ENCODE data around the gene BIK.

The BIK gene

GRCh38 chr22:43110444-43110926, at the start of gene BIK:
Gene BIK, plus strand, starts transcription at chr22:43110750. Its CDS starts 13,273 bp downstream, at chr22:43124023.
- DNase-seq (ENCODE audit: low read depth in 2 of 3, low spot score in 1 of 3), result peak in 2 of 3 donors; percentile 17 to 22

- DNase-seq (ENCODE audit: low read depth in 2 of 3, low spot score in 1 of 3), result no peak
Measured at GRCh38 chr22:43066134-43066533, 44.4 kb upstream of the BIK start.

- DNase-seq (ENCODE audit: low read depth in 2 of 3, low spot score in 1 of 3), result no peak
Measured at GRCh38 chr22:43066844-43067385, 43.6 kb upstream of the BIK start.

GRCh38 chr22:43077121-43077877, 33.3 kb upstream of the BIK start:
- DNase-seq (ENCODE audit: low read depth in 2 of 3, low spot score in 1 of 3), result no peak

GRCh38 chr22:43078522-43078921, 32.0 kb upstream of the BIK start:
- no peak for DNase-seq (ENCODE audit: low read depth in 2 of 3, low spot score in 1 of 3)

GRCh38 chr22:43079742-43080141, 30.8 kb upstream of the BIK start:
- no peak for DNase-seq (ENCODE audit: low read depth in 2 of 3, low spot score in 1 of 3)

- no peak for DNase-seq (ENCODE audit: low read depth in 2 of 3, low spot score in 1 of 3)
Measured at GRCh38 chr22:43080616-43081015, 29.9 kb upstream of the BIK start.

- no peak for DNase-seq (ENCODE audit: low read depth in 2 of 3, low spot score in 1 of 3)
Measured at GRCh38 chr22:43081968-43082367, 28.6 kb upstream of the BIK start.

GRCh38 chr22:43085658-43086606, 24.6 kb upstream of the BIK start:
- DNase-seq (ENCODE audit: low read depth in 2 of 3, low spot score in 1 of 3), result no peak

- DNase-seq (ENCODE audit: low read depth in 2 of 3, low spot score in 1 of 3), result no peak
Measured at GRCh38 chr22:43088627-43088983, 21.9 kb upstream of the BIK start.

- DNase-seq (ENCODE audit: low read depth in 2 of 3, low spot score in 1 of 3), result peak; percentile 82 to 90 (median 85)
Measured at GRCh38 chr22:43088984-43089717, 21.4 kb upstream of the BIK start, which contains the start of gene TTLL1. Gene TTLL1, minus strand, starts transcription at chr22:43089391. Its CDS starts 13,805 bp downstream, at chr22:43075586.

GRCh38 chr22:43090130-43090789, 20.3 kb upstream of the BIK start:
- DNase-seq (ENCODE audit: low read depth in 2 of 3, low spot score in 1 of 3), result peak; percentile 30 to 48 (median 40)

- DNase-seq (ENCODE audit: low read depth in 2 of 3, low spot score in 1 of 3), result no peak
Measured at GRCh38 chr22:43092085-43092484, 18.5 kb upstream of the BIK start.

GRCh38 chr22:43094085-43094484, 16.5 kb upstream of the BIK start:
- DNase-seq (ENCODE audit: low read depth in 2 of 3, low spot score in 1 of 3), result no peak

- no peak for DNase-seq (ENCODE audit: low read depth in 2 of 3, low spot score in 1 of 3)
Measured at GRCh38 chr22:43094551-43094950, 16.0 kb upstream of the BIK start.

GRCh38 chr22:43096420-43096819, 14.1 kb upstream of the BIK start:
- no peak for DNase-seq (ENCODE audit: low read depth in 2 of 3, low spot score in 1 of 3)

GRCh38 chr22:43098356-43098755, 12.2 kb upstream of the BIK start:
- DNase-seq (ENCODE audit: low read depth in 2 of 3, low spot score in 1 of 3), result no peak

- no peak for DNase-seq (ENCODE audit: low read depth in 2 of 3, low spot score in 1 of 3)
Measured at GRCh38 chr22:43099095-43099494, 11.5 kb upstream of the BIK start.

- no peak for DNase-seq (ENCODE audit: low read depth in 2 of 3, low spot score in 1 of 3)
Measured at GRCh38 chr22:43100225-43100624, 10.3 kb upstream of the BIK start.

- DNase-seq (ENCODE audit: low read depth in 2 of 3, low spot score in 1 of 3), result no peak
Measured at GRCh38 chr22:43101306-43101705, 9.2 kb upstream of the BIK start.

All from stimulated activated CD4-positive, alpha-beta T cell treated with anti-CD3 and anti-CD28 coated beads, Interleukin-12 subunit alpha, Interleukin-12 subunit beta, amount 100 ng/mL, for 48 hours (primary cell).